Keratinocyte (primary cell): ENCODE measurements around the gene TTC33. TPM values are rescaled to one million over a fixed set of nuclear protein-coding genes. Genes with fewer than 3 reads are reported as not detected.

Experiments
- DNase-seq: peaks from one replicate; pipeline ENCODE4 v3.0.0-alpha.2; 2011; ENCODE audit warnings: low read depth, missing footprints, low spot score
- FAIRE-seq: peaks from 2 replicates; lab custom pipeline; 2011; peaks lifted over from hg19 to GRCh38; lab: Jason Lieb, UNC
- H2AFZ ChIP-seq: 2 replicates; pipeline ENCODE4 v1.6.0; 2012; ENCODE audit warnings: low read length, control low read depth, inconsistent platforms; ENCODE audit not compliant: control insufficient read depth
- H3K27ac ChIP-seq: 2 replicates; pipeline ENCODE4 v1.5.1; 2011; ENCODE audit warnings: low read length; ENCODE audit not compliant: control insufficient read depth, insufficient read depth
- H3K27me3 ChIP-seq: 3 replicates; pipeline ENCODE4 v1.6.0; 2011; ENCODE audit warnings: low read length; ENCODE audit not compliant: control insufficient read depth, insufficient read depth; ENCODE audit errors: extremely low read depth
- H3K36me3 ChIP-seq, 2 experiments: 2 replicates in 1 of 2; 3 replicates in 1 of 2; pipeline ENCODE4 v1.5.1; 2011; ENCODE audit warnings: low read length in 2 of 2, mild to moderate bottlenecking in 1 of 2; ENCODE audit not compliant: control insufficient read depth in 2 of 2, insufficient read depth in 2 of 2; ENCODE audit errors: extremely low read depth in 1 of 2
- H3K4me1 ChIP-seq: 3 replicates; pipeline ENCODE4 v1.5.1; 2011; ENCODE audit warnings: low read length; ENCODE audit not compliant: control insufficient read depth, insufficient read depth; ENCODE audit errors: extremely low read depth
- H3K4me2 ChIP-seq: 3 replicates; pipeline ENCODE4 v1.6.0; 2011; ENCODE audit warnings: low read depth, low read length; ENCODE audit not compliant: control insufficient read depth, insufficient read depth; ENCODE audit errors: extremely low read depth
- H3K4me3 ChIP-seq, 3 experiments: fragments of 200-600 bp in 1 of 3; sonication (generic) in 1 of 3; 2 replicates in 2 of 3; 3 replicates in 1 of 3; pipeline ENCODE4 v1.5.1; 2011 to 2016; ENCODE audit warnings: low read length in 3 of 3, mild to moderate bottlenecking in 3 of 3, control low read depth in 2 of 3, inconsistent platforms in 1 of 3, low read depth in 1 of 3, mixed read lengths in 1 of 3, mixed run types in 1 of 3, moderate library complexity in 1 of 3; ENCODE audit not compliant: control insufficient read depth in 2 of 3, insufficient read depth in 2 of 3; ENCODE audit errors: extremely low read depth in 1 of 3
- H3K79me2 ChIP-seq: 2 replicates; pipeline ENCODE4 v1.6.0; 2012; ENCODE audit warnings: low read length; ENCODE audit not compliant: control insufficient read depth, insufficient read depth
- H3K9ac ChIP-seq: 3 replicates; pipeline ENCODE4 v1.6.0; 2011; ENCODE audit warnings: low read length; ENCODE audit not compliant: control insufficient read depth, insufficient read depth; ENCODE audit errors: extremely low read depth
- H3K9me1 ChIP-seq: 3 replicates; pipeline ENCODE4 v1.6.0; 2011; ENCODE audit warnings: low read length; ENCODE audit not compliant: control insufficient read depth, insufficient read depth; ENCODE audit errors: extremely low read depth
- H3K9me3 ChIP-seq: 2 replicates; pipeline ENCODE4 v1.5.1; 2012; ENCODE audit warnings: low read depth, low read length; ENCODE audit not compliant: control insufficient read depth
- H4K20me1 ChIP-seq: 3 replicates; pipeline ENCODE4 v1.6.0; 2011; ENCODE audit warnings: low read length; ENCODE audit not compliant: control insufficient read depth, insufficient read depth; ENCODE audit errors: extremely low read depth
- EZH2 ChIP-seq: IDR thresholded peaks from one replicate; pipeline ENCODE4 v1.6.1; 2012; ENCODE audit warnings: inconsistent platforms, mild to moderate bottlenecking, low read length, moderate library complexity
- dilution Hi-C: fragments of 300-500 bp; cut with MboI; formaldehyde crosslinking; loops from one replicate; pipeline ENCODE4 v1.7.0; 2020; ENCODE audit warnings: low sequenced_read_pairs; ENCODE audit not compliant: extremely low pct_ligation_motif_present
- polyA plus RNA-seq, 5 experiments: library from polyadenylated mRNA; depleted of rRNA in 3 of 5; stranded (reverse) in 3 of 5; stranded (forward) in 1 of 5; unstranded in 1 of 5; fragments of >200 nt; gene quantifications; 1 replicate in 1 of 5; 2 replicates in 3 of 5; 3 replicates in 1 of 5; pipeline versions ENCODE4 v1.2.1 to v1.2.3, GENCODE V29; 2011 to 2012; ENCODE audit warnings: missing spikeins in 2 of 5, low read depth in 1 of 5, low replicate concordance in 1 of 5
- TF ChIP-seq, protein P1 (sequence below), 3 experiments: IDR thresholded peaks in 1 of 3; conservative IDR thresholded peaks in 1 of 3; optimal IDR thresholded peaks in 1 of 3; 2 replicates in 2 of 3; 3 replicates in 1 of 3; pipeline versions ENCODE3 to v1.5.1; 2011; ENCODE audit warnings: low read length in 3 of 3, mild to moderate bottlenecking in 3 of 3, moderate library complexity in 2 of 3, control low read depth in 1 of 3, inconsistent platforms in 1 of 3; ENCODE audit not compliant: insufficient read depth in 2 of 3; ENCODE audit errors: extremely low read depth in 1 of 3

Gene TTC33
- polyA plus RNA-seq, 1 donor (not counting 4 experiments of a cell fraction or from before 2014, with no cell fraction given), result 7.1 TPM

GRCh38 chr5:40515476-40515875 is 240.3 kb downstream of the TTC33 start:
- no peak overlapping the region for H2AFZ ChIP-seq
- no peak overlapping the region for H3K4me2 ChIP-seq
- H3K79me2 ChIP-seq, result no peaks in the 10 kb centered on the region
- no peaks in the 10 kb centered on the region for H3K9me1 ChIP-seq
- no peak overlapping the region for H3K4me3 ChIP-seq
- no peaks in the 10 kb centered on the region for H4K20me1 ChIP-seq
- no peaks in the 10 kb centered on the region for H3K9me3 ChIP-seq
- no peaks in the 10 kb centered on the region for H3K27me3 ChIP-seq
- H3K36me3 ChIP-seq, result no peaks in the 10 kb centered on the region
- dilution Hi-C loops, result no loop called here
- no peak overlapping the region for H3K9ac ChIP-seq
- no peak for DNase-seq
- H3K27ac ChIP-seq, result no peak overlapping the region
- peaks cover 17% of the 10 kb centered on the region for H3K4me1 ChIP-seq
- no peak for TF ChIP-seq EZH2
- TF ChIP-seq, protein P1, sequence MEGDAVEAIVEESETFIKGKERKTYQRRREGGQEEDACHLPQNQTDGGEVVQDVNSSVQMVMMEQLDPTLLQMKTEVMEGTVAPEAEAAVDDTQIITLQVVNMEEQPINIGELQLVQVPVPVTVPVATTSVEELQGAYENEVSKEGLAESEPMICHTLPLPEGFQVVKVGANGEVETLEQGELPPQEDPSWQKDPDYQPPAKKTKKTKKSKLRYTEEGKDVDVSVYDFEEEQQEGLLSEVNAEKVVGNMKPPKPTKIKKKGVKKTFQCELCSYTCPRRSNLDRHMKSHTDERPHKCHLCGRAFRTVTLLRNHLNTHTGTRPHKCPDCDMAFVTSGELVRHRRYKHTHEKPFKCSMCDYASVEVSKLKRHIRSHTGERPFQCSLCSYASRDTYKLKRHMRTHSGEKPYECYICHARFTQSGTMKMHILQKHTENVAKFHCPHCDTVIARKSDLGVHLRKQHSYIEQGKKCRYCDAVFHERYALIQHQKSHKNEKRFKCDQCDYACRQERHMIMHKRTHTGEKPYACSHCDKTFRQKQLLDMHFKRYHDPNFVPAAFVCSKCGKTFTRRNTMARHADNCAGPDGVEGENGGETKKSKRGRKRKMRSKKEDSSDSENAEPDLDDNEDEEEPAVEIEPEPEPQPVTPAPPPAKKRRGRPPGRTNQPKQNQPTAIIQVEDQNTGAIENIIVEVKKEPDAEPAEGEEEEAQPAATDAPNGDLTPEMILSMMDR (optimal IDR thresholded peaks at IDR 0.05 in 1 of 3, IDR thresholded peaks at IDR 0.05 in 1 of 3, conservative IDR thresholded peaks at IDR 0.05 in 1 of 3; ENCODE audit: extremely low read depth in 1 of 3, insufficient read depth in 2 of 3, low read length in 3 of 3), result no peak
- no peak for FAIRE-seq

DNA sequence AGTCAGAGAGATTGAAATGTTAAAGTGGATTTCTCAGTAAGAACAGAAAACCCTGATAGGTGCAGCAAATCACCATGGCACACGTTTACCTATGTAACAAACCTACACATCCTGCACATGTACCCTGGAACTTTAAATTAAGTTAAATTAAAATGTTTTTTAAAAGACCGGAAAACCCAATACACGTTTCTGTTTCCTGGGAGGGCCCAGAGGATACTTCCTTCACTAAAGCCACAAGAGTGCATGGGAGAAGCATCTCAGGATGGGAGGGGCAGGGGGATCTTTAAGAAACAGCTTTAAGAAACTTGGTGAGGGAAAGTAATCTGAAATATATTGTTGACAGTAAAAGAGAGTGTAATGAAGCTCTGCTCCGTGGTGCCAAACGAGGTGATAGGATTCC is 240.8 kb downstream of the TTC33 start:
- no peaks in the 10 kb centered on the region for H3K9me1 ChIP-seq
- H3K4me3 ChIP-seq, result no peak overlapping the region
- no peaks in the 10 kb centered on the region for H3K79me2 ChIP-seq
- no peak overlapping the region for H2AFZ ChIP-seq
- H3K4me1 ChIP-seq, result peaks cover 17% of the 10 kb centered on the region
- H3K9me3 ChIP-seq, result no peaks in the 10 kb centered on the region
- H3K27ac ChIP-seq, result no peak overlapping the region
- no peak overlapping the region for H3K9ac ChIP-seq
- no peaks in the 10 kb centered on the region for H3K36me3 ChIP-seq
- no peaks in the 10 kb centered on the region for H4K20me1 ChIP-seq
- no peak for FAIRE-seq
- dilution Hi-C loops, result no loop called here
- H3K4me2 ChIP-seq, result no peak overlapping the region
- no peaks in the 10 kb centered on the region for H3K27me3 ChIP-seq
- TF ChIP-seq, protein P1 (optimal IDR thresholded peaks at IDR 0.05 in 1 of 3, IDR thresholded peaks at IDR 0.05 in 1 of 3, conservative IDR thresholded peaks at IDR 0.05 in 1 of 3; ENCODE audit: extremely low read depth in 1 of 3, insufficient read depth in 2 of 3, low read length in 3 of 3), result no peak
- no peak for TF ChIP-seq EZH2
- DNase-seq, result no peak
